H1 (cell line): ENCODE data around the gene GCK. TPM values are rescaled to one million over a fixed set of nuclear protein-coding genes. Genes with fewer than 3 reads are reported as not detected.

Source experiments
- CTCF ChIA-PET: fragments of 300-600 bp; sonication (Branson Sonifier 250); formaldehyde crosslinking; loops from one replicate; lab custom pipeline; 2021; ENCODE audit not compliant: partially characterized antibody; lab: Charles Lee
- POLR2A ChIA-PET: fragments of 300-600 bp; sonication (Branson Sonifier 250); formaldehyde crosslinking; loops from one replicate; lab custom pipeline; 2021; ENCODE audit warnings: inconsistent platforms; ENCODE audit not compliant: partially characterized antibody; lab: Charles Lee
- DNase-seq, 2 experiments: peaks; one replicate each; pipeline versions ENCODE4 v3.0.0 to v3.0.0-alpha.2; 2010 to 2022; ENCODE audit warnings: low spot score in 2 of 2, low read depth in 1 of 2, mixed read lengths in 1 of 2
- FAIRE-seq: peaks from 2 replicates; lab custom pipeline; 2011; peaks lifted over from hg19 to GRCh38; lab: Jason Lieb, UNC
- H2AFZ ChIP-seq: 2 replicates; pipeline ENCODE4 v1.8.1; 2012; ENCODE audit warnings: low read length, inconsistent platforms
- H2AK5ac ChIP-seq: 2 replicates; pipeline ENCODE4 v1.6.1; 2013; ENCODE audit warnings: low read depth, low read length
- H2BK120ac ChIP-seq: replicated peaks from 2 replicates; pipeline ENCODE3; 2013; ENCODE audit warnings: low read depth, low read length, inconsistent platforms
- H2BK12ac ChIP-seq: 2 replicates; pipeline ENCODE4 v1.6.1; 2013; ENCODE audit warnings: low read depth, low read length
- H2BK15ac ChIP-seq: 2 replicates; pipeline ENCODE4 v1.6.1; 2013; ENCODE audit warnings: low read length
- H2BK20ac ChIP-seq: 2 replicates; pipeline ENCODE4 v1.6.1; 2013; ENCODE audit warnings: low read length
- H2BK5ac ChIP-seq: 2 replicates; pipeline ENCODE4 v1.6.1; 2013; ENCODE audit warnings: low read depth, low read length
- H3K14ac ChIP-seq: 2 replicates; pipeline ENCODE4 v1.6.1; 2013; ENCODE audit warnings: inconsistent platforms; ENCODE audit not compliant: insufficient read length
- H3K18ac ChIP-seq: 2 replicates; pipeline ENCODE4 v1.6.1; 2013; ENCODE audit warnings: low read length; ENCODE audit errors: extremely low read depth
- H3K23ac ChIP-seq: 2 replicates; pipeline ENCODE4 v1.6.1; 2013; ENCODE audit warnings: inconsistent platforms; ENCODE audit not compliant: insufficient read length
- H3K23me2 ChIP-seq: 2 replicates; pipeline ENCODE4 v1.6.1; 2013; ENCODE audit warnings: low read depth, low read length
- H3K27ac ChIP-seq: 2 replicates; pipeline ENCODE4 v1.6.1; 2011; ENCODE audit warnings: low read depth, low read length, inconsistent platforms
- H3K27me3 ChIP-seq, 4 experiments: replicated peaks in 1 of 4; 1 replicate in 1 of 4; 2 replicates in 3 of 4; pipeline versions ENCODE4 v1.6.1 to v1.8.1; 2011 to 2013; ENCODE audit warnings: low read length in 3 of 4, mild to moderate bottlenecking in 3 of 4, inconsistent platforms in 2 of 4, mixed read lengths in 2 of 4, moderate library complexity in 1 of 4; ENCODE audit not compliant: control insufficient read depth in 3 of 4, insufficient read depth in 3 of 4; ENCODE audit errors: extremely low read depth in 1 of 4
- H3K36me3 ChIP-seq, 4 experiments: 2 replicates each; pipeline versions ENCODE4 v1.6.1 to v1.8.1; 2011 to 2013; ENCODE audit warnings: mild to moderate bottlenecking in 4 of 4, low read length in 3 of 4, moderate library complexity in 2 of 4, control low read depth in 1 of 4, inconsistent platforms in 1 of 4; ENCODE audit not compliant: insufficient read depth in 4 of 4, control insufficient read depth in 2 of 4
- H3K4ac ChIP-seq: replicated peaks from 2 replicates; pipeline ENCODE3; 2013; ENCODE audit warnings: low read length, low read depth, mixed read lengths, inconsistent platforms; ENCODE audit not compliant: insufficient read length
- H3K4me1 ChIP-seq, 4 experiments: replicated peaks in 1 of 4; 1 replicate in 1 of 4; 2 replicates in 3 of 4; pipeline versions ENCODE4 v1.6.1 to v1.8.1; 2011 to 2013; ENCODE audit warnings: low read length in 3 of 4, inconsistent platforms in 2 of 4, mixed read lengths in 1 of 4; ENCODE audit not compliant: insufficient read depth in 4 of 4, control insufficient read depth in 3 of 4
- H3K4me2 ChIP-seq, 2 experiments: 2 replicates each; pipeline versions ENCODE4 v1.6.1 to v1.8.1; 2011 to 2013; ENCODE audit warnings: low read depth in 2 of 2, low read length in 2 of 2, control low read depth in 1 of 2, inconsistent platforms in 1 of 2, mild to moderate bottlenecking in 1 of 2; ENCODE audit not compliant: insufficient read depth in 1 of 2
- H3K4me3 ChIP-seq, 4 experiments: fragments of 200-600, 300-600 bp in 1 of 4; sonication (generic), shearing (Covaris generic), sonication (Bioruptor Twin) in 1 of 4; 2 replicates each; pipeline versions ENCODE4 v1.5.1 to v1.8.1; 2011 to 2016; ENCODE audit warnings: low read length in 4 of 4, low read depth in 3 of 4, control low read depth in 2 of 4, inconsistent platforms in 2 of 4, mild to moderate bottlenecking in 2 of 4, mixed read lengths in 1 of 4, moderate library complexity in 1 of 4; ENCODE audit not compliant: insufficient read depth in 2 of 4; ENCODE audit errors: extremely low read depth in 1 of 4
- H3K56ac ChIP-seq: replicated peaks from 2 replicates; pipeline ENCODE3; 2013; ENCODE audit warnings: low read depth, mild to moderate bottlenecking, mixed read lengths, low read length, inconsistent platforms; ENCODE audit not compliant: insufficient read length
- H3K79me1 ChIP-seq: 2 replicates; pipeline ENCODE4 v1.6.1; 2013; ENCODE audit warnings: low read depth, low read length, control low read depth
- H3K79me2 ChIP-seq, 2 experiments: 2 replicates each; pipeline versions ENCODE4 v1.6.1 to v1.8.1; 2012 to 2013; ENCODE audit warnings: low read length in 2 of 2, mild to moderate bottlenecking in 2 of 2, inconsistent platforms in 1 of 2; ENCODE audit not compliant: insufficient read depth in 2 of 2, control insufficient read depth in 1 of 2
- H3K9ac ChIP-seq, 4 experiments: replicated peaks in 1 of 4; 1 replicate in 1 of 4; 2 replicates in 3 of 4; pipeline versions ENCODE4 v1.6.1 to v1.8.1; 2011 to 2013; ENCODE audit warnings: low read depth in 3 of 4, low read length in 3 of 4, control low read depth in 2 of 4, mild to moderate bottlenecking in 2 of 4, moderate library complexity in 2 of 4, inconsistent platforms in 1 of 4; ENCODE audit errors: extremely low read depth in 1 of 4
- H3K9me3 ChIP-seq, 2 experiments: 2 replicates each; pipeline versions ENCODE4 v1.6.1 to v1.8.1; 2012 to 2013; ENCODE audit warnings: mild to moderate bottlenecking in 2 of 2, moderate library complexity in 2 of 2, control low read depth in 1 of 2, inconsistent platforms in 1 of 2, low read depth in 1 of 2, low read length in 1 of 2, mixed read lengths in 1 of 2; ENCODE audit not compliant: insufficient read depth in 2 of 2
- H4K20me1 ChIP-seq, 2 experiments: replicated peaks in 1 of 2; 2 replicates each; pipeline versions ENCODE3 to v1.8.1; 2011 to 2013; ENCODE audit warnings: inconsistent platforms in 2 of 2, low read length in 2 of 2, mild to moderate bottlenecking in 1 of 2; ENCODE audit not compliant: insufficient read depth in 2 of 2, control insufficient read depth in 1 of 2
- H4K5ac ChIP-seq: 2 replicates; pipeline ENCODE4 v1.6.1; 2013; ENCODE audit warnings: low read length, low read depth, mixed read lengths, inconsistent platforms; ENCODE audit not compliant: insufficient read length
- H4K8ac ChIP-seq: 2 replicates; pipeline ENCODE4 v1.8.0; 2013; ENCODE audit warnings: mild to moderate bottlenecking, moderate library complexity, low read length, inconsistent platforms; ENCODE audit not compliant: insufficient read depth; ENCODE audit errors: extremely low read depth
- H4K91ac ChIP-seq: replicated peaks from 2 replicates; pipeline ENCODE3; 2013; ENCODE audit warnings: low read length, mixed read lengths, inconsistent platforms; ENCODE audit not compliant: insufficient read length
- MAX ChIP-seq: IDR thresholded peaks from 2 replicates; pipeline ENCODE4 v1.6.1; 2012; ENCODE audit warnings: inconsistent platforms
- RFX5 ChIP-seq: IDR thresholded peaks from 2 replicates; pipeline ENCODE4 v1.6.1; 2011; ENCODE audit warnings: low read depth, low read length, improper control_type of control experiment, borderline replicate concordance
- WGBS, 2 experiments: shearing (Covaris generic) in 1 of 2; methylation state at CpG; one replicate each; pipeline versions ENCODE4 v1.1.6 to v1.1.7; 2013 to 2015; ENCODE audit warnings: low lambda C conversion rate in 2 of 2, mixed read lengths in 2 of 2, inconsistent platforms in 1 of 2, low coverage in 1 of 2, missing lambda C conversion rate in 1 of 2; ENCODE audit not compliant: insufficient replicate concordance in 2 of 2, insufficient coverage in 1 of 2, insufficient read length in 1 of 2; ENCODE audit errors: extremely low coverage in 1 of 2, missing lambda C conversion rate in 1 of 2; 5-methylcytosine and 5-hydroxymethylcytosine counted together
- polyA plus RNA-seq, 7 experiments: library from polyadenylated mRNA; depleted of rRNA in 3 of 7; stranded (reverse) in 5 of 7; unstranded in 2 of 7; fragments of >200 nt in 5 of 7; fragments of 200-250 nt in 2 of 7; gene quantifications; 1 replicate in 5 of 7; 2 replicates in 1 of 7; 4 replicates in 1 of 7; pipeline versions ENCODE4 v1.2.1 to v1.2.3, GENCODE V29; 2011 to 2013; ENCODE audit warnings: missing spikeins in 2 of 7, mixed read lengths in 2 of 7
- total RNA-seq: library from RNA; stranded (reverse); fragmentation: NEBNext Ultra II Directional; extraction: Animal tissue kit (Norgen Biotek cat#: 25700); gene quantifications from 2 replicates; pipeline ENCODE4 v1.2.1, GENCODE V29; 2021

GCK gene
- total and polyA plus RNA-seq, 2 of the 8 experiments (the other 6 are each of a cell fraction or from before 2014, with no cell fraction given): 2.4 to 4.9 TPM

GRCh38 chr7:44149571-44150465, 39.4 kb downstream of the GCK start:
- 88% methylated on average over 18 of the region's 18 CpGs; no CpG with 5 or more reads in 1 of the 2 experiments for WGBS, 2 experiments
- H2AFZ ChIP-seq: no peak overlapping the region
- H4K8ac ChIP-seq: 0 out of 2 replicates have a peak overlapping the region, but pooled peaks have one; percentile 35
- ChIA-PET CTCF (interaction anchor here (1.0 to 6.1 kb wide), 3 partner anchors 18 to 77 kb away, joined by 3 to 46 read pairs (median 6); no protein-coding TSS in a partner anchor), POLR2A (interaction anchor here (0.9 kb wide), 1 partner anchor 52 kb away, joined by 3 read pairs; no protein-coding TSS in a partner anchor)
- H4K91ac ChIP-seq: no peak overlapping the region
- H3K79me1 ChIP-seq: no peaks in the 10 kb centered on the region
- no peak overlapping the region for H3K14ac ChIP-seq
- no peak overlapping the region for H2BK5ac ChIP-seq
- no peak overlapping the region for H3K9ac ChIP-seq
- H3K4me3 ChIP-seq: no peak overlapping the region
- no peak overlapping the region for H3K23ac ChIP-seq
- H3K4ac ChIP-seq: no peak overlapping the region
- FAIRE-seq: no peak
- H3K27me3 ChIP-seq: peaks cover 9 to 16% (median 13%) of the 10 kb centered on the region in 4 experiments
- H2BK12ac ChIP-seq: no peak overlapping the region
- H3K4me1 ChIP-seq: peaks cover 0 to 20% (median 8%) of the 10 kb centered on the region in 4 experiments; a peak in 4 of 7 replicates
- no peaks in the 10 kb centered on the region for H4K20me1 ChIP-seq
- TF ChIP-seq RFX5 (0 out of 2 replicates have a peak, but pooled peaks have one; percentile 46), MAX (no peak)
- H3K36me3 ChIP-seq: no peaks in the 10 kb centered on the region
- no peaks in the 10 kb centered on the region for H3K9me3 ChIP-seq
- no peak overlapping the region for H3K4me2 ChIP-seq
- no peak overlapping the region for H2AK5ac ChIP-seq
- H3K23me2 ChIP-seq: peaks cover 8% of the 10 kb centered on the region; the same call in 1 of the 2 replicates
- H3K18ac ChIP-seq: no peak overlapping the region
- no peak overlapping the region for H3K56ac ChIP-seq
- H4K5ac ChIP-seq: no peak overlapping the region
- no peak overlapping the region for H2BK15ac ChIP-seq
- no peak overlapping the region for H3K27ac ChIP-seq
- no peaks in the 10 kb centered on the region for H3K79me2 ChIP-seq
- no peak overlapping the region for H2BK20ac ChIP-seq
- H2BK120ac ChIP-seq: no peak overlapping the region
- DNase-seq: no peak
